ENCODE data around the gene CHRNA4. TPM values are rescaled to one million over a fixed set of nuclear protein-coding genes. Genes with fewer than 3 reads are reported as not detected.

The CHRNA4 gene
- total RNA-seq, 2 experiments from 2014 or later, result not detected

DNA sequence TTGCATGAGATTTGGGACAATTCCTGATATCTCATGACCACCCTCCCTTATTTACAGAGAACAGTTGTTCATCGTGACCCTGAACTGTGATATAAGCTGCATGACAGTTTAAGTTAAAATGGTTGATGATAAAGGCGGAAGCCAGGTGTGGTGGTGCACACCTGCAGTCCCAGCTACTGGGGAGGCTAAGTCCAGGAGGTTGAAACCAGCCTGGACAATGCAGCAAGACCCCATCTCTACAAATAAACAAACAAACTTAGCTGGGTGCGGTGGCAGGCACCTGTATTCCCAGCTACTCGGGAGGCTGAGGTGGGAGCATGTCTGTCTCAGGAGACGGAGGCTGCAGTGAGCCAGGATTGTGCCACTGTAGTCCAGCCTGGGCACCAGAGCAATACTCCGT, 44.1 kb downstream of the CHRNA4 start:
- intact Hi-C loops (cut with micrococcal nuclease), result no loop called here
- H3K36me3 Mint-ChIP-seq (ENCODE audit: low read depth), result no peaks in the 10 kb centered on the region
- H3K9me3 Mint-ChIP-seq, result no peaks in the 10 kb centered on the region
- H3K27me3 Mint-ChIP-seq, result no peaks in the 10 kb centered on the region
- TF ChIP-seq, protein P1, sequence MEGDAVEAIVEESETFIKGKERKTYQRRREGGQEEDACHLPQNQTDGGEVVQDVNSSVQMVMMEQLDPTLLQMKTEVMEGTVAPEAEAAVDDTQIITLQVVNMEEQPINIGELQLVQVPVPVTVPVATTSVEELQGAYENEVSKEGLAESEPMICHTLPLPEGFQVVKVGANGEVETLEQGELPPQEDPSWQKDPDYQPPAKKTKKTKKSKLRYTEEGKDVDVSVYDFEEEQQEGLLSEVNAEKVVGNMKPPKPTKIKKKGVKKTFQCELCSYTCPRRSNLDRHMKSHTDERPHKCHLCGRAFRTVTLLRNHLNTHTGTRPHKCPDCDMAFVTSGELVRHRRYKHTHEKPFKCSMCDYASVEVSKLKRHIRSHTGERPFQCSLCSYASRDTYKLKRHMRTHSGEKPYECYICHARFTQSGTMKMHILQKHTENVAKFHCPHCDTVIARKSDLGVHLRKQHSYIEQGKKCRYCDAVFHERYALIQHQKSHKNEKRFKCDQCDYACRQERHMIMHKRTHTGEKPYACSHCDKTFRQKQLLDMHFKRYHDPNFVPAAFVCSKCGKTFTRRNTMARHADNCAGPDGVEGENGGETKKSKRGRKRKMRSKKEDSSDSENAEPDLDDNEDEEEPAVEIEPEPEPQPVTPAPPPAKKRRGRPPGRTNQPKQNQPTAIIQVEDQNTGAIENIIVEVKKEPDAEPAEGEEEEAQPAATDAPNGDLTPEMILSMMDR (IDR thresholded peaks at IDR 0.05), result no peak
- CTCF ChIA-PET, result interaction anchor here (1.4 kb wide), 1 partner anchor 65 kb away, joined by 5 read pairs; no protein-coding TSS in a partner anchor
- POLR2A ChIA-PET, result no interaction called here
- H3K27ac Mint-ChIP-seq, result no peak overlapping the region
- H3K4me1 Mint-ChIP-seq (ENCODE audit: low read depth), result no peaks in the 10 kb centered on the region
- no peak overlapping the region for H3K4me3 Mint-ChIP-seq
- DNase-seq (no peak), ATAC-seq (no peak)

DNA sequence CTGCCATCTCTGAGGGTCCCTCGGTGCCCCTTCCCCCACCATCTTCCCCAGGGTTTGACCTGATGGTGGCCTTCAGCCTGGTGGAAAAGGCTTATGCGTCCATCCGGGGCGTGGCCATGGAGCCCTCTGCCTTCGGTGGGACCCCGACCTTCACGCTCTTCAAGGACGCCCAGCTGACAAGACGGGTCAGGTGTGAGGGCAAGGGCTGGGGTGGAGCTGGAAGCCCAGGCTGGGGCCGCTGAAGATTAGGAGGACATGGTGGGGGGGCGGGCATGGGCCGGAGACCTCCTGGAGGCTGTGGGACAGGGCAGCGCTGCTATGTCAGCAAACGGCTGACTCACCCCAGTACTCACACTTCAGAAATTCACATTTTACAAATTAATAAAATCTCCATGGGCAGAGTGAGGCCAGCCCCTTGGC, 44.6 kb downstream of the CHRNA4 start:
- Mint-ChIP-seq H3K4me3 (no peak overlapping the region), H3K27ac (no peak overlapping the region), H3K27me3 (no peaks in the 10 kb centered on the region), H3K4me1 (ENCODE audit: low read depth) (no peaks in the 10 kb centered on the region), H3K36me3 (ENCODE audit: low read depth) (no peaks in the 10 kb centered on the region), H3K9me3 (no peaks in the 10 kb centered on the region)
- ATAC-seq (no peak), DNase-seq (no peak)
- POLR2A ChIA-PET, result no interaction called here
- intact Hi-C loops (cut with micrococcal nuclease), result no loop called here
- TF ChIP-seq, protein P1 (IDR thresholded peaks at IDR 0.05), result no peak
- CTCF ChIA-PET, result interaction anchor here (1.4 kb wide), 1 partner anchor 66 kb away, joined by 5 read pairs; no protein-coding TSS in a partner anchor

DNA sequence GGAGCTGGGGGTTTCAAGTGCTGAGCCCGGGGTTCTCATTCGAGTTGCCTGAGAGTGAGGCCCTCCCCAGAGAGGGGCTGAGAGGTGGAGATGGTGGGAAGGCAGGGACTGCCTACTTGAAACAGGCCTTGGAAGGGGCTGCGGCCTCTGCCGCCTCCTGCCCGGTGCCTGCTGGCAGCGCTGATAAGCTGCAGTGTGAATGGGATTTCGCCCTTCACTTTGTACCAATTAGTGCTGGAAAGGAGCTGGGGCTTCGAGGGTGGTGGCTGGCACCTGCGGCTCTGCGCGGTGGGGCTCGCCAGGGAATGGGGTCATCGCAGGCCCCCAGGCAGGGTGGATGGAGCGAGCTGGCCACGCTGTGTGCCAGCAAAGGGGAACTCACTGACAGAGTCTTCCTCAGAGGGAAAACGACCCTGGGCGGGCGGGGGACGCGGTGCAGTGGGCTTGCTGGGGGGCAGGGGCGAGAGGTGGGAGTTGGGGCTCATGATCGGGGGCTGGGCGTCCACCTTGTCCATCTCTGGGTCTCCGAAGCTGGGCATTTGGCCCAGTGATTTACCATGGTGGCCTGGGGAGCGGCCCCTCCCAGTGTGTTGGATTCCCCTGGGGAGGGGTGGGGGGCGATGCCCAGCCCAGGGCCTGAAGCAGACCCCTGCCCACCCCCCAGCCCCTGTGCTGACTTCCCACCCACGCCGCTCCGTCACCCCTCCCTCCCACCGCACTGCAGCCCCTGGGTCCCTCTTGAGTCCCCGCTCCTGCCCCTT, 45.2 kb downstream of the CHRNA4 start:
- CTCF ChIA-PET, result no interaction called here
- intact Hi-C loops (cut with micrococcal nuclease), result no loop called here
- DNase-seq, result no peak
- no peak for ATAC-seq
- no peak overlapping the region for H3K27ac Mint-ChIP-seq
- POLR2A ChIA-PET, result no interaction called here
- H3K4me1 Mint-ChIP-seq (ENCODE audit: low read depth), result no peaks in the 10 kb centered on the region
- no peaks in the 10 kb centered on the region for H3K27me3 Mint-ChIP-seq
- TF ChIP-seq, protein P1 (IDR thresholded peaks at IDR 0.05), result no peak
- no peaks in the 10 kb centered on the region for H3K9me3 Mint-ChIP-seq
- H3K4me3 Mint-ChIP-seq, result no peak overlapping the region
- no peaks in the 10 kb centered on the region for H3K36me3 Mint-ChIP-seq (ENCODE audit: low read depth)

DNA sequence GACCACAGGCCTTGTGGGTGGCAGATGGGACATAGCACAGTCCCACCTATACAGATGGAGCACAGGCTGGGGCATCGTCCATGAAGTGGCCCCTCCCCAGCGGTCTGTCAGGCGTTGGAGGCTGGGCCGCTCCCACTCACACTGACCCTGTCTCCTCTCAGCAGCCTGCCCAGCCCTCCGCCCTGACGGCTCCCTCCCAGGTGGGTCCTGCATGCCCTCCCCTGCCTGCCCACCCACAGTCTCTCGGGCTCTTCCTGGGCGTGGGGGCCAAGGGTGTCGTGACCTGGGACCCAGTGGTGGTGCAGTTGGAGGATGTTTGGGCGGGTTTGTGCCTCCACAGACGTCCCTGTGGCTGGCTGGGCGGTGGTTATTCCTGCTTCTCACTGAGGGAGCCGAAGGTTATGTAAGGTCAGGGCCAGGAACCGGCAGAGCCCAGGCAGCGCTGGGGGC, 45.9 kb downstream of the CHRNA4 start:
- H3K4me1 Mint-ChIP-seq (ENCODE audit: low read depth), result no peaks in the 10 kb centered on the region
- no peak for DNase-seq
- no peak for ATAC-seq
- intact Hi-C loops (cut with micrococcal nuclease), result no loop called here
- TF ChIP-seq, protein P1 (IDR thresholded peaks at IDR 0.05), result no peak
- ChIA-PET CTCF (no interaction called here), POLR2A (no interaction called here)
- H3K4me3 Mint-ChIP-seq, result no peak overlapping the region
- H3K9me3 Mint-ChIP-seq, result no peaks in the 10 kb centered on the region
- H3K27ac Mint-ChIP-seq, result no peak overlapping the region
- H3K27me3 Mint-ChIP-seq, result no peaks in the 10 kb centered on the region
- H3K36me3 Mint-ChIP-seq (ENCODE audit: low read depth), result no peaks in the 10 kb centered on the region

DNA sequence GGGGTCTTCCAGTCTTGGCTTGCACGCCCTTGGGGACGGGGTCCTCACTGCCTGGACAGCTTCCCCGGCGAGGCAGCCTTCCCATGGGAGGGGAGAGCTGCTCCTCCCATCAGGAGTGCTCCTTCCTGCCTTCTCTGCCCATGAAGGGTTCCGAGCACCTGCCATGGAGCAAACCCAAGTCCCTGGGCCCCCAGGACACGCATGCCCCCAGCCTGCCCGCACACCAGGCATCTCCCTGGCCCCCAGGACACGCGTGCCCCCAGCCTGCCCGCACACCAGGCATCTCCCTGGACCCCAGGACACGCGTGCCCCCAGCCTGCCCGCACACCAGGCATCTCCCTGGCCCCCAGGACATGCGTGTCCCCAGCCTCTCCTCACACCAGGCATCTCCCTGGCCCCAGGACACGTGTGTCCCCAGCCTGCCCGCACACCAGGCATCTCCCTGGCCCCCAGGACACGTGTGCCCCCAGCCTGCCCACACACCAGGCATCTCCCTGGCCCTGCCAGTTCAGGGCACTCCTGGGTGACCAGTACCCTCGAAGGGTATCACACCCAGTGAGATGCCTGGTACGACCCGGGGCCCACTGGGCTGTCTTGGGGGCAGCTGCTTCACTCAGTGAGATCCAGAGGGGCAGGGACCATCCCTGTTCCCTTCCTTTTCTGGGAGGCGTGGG, 46.4 kb downstream of the CHRNA4 start:
- Mint-ChIP-seq H3K4me3 (no peak overlapping the region), H3K4me1 (ENCODE audit: low read depth) (no peaks in the 10 kb centered on the region), H3K9me3 (no peaks in the 10 kb centered on the region), H3K36me3 (ENCODE audit: low read depth) (no peaks in the 10 kb centered on the region), H3K27ac (no peak overlapping the region), H3K27me3 (peaks cover 1% of the 10 kb centered on the region)
- ChIA-PET CTCF (no interaction called here), POLR2A (no interaction called here)
- DNase-seq (no peak), ATAC-seq (no peak)
- TF ChIP-seq, protein P1 (IDR thresholded peaks at IDR 0.05), result no peak
- intact Hi-C loops (cut with micrococcal nuclease), result no loop called here
